WTC11 (cell line): Measurements from ENCODE around the gene AASDHPPT. TPM values are rescaled to one million over a fixed set of nuclear protein-coding genes. Genes with fewer than 3 reads are reported as not detected.

ENCODE experiments used
- ATAC-seq: fragments of 200-7000 bp; cut with Tn5 transposase; 2 replicates; pipeline ENCODE4 v1.10.0; 2021; ENCODE audit warnings: mild to moderate bottlenecking, moderate library complexity
- CTCF ChIA-PET: fragments of 300-600 bp; sonication (Branson Sonifier 250); formaldehyde crosslinking; loops from one replicate; lab custom pipeline; 2021; ENCODE audit warnings: antibody characterized with exemption; lab: Charles Lee
- POLR2A ChIA-PET: fragments of 350-600 bp; sonication (Branson Sonifier 250); formaldehyde crosslinking; loops from one replicate; lab custom pipeline; 2021; ENCODE audit warnings: antibody characterized with exemption; lab: Charles Lee
- DNase-seq: peaks from one replicate; pipeline ENCODE4 v3.0.0; 2021; ENCODE audit warnings: low spot score
- H3K27ac Mint-ChIP-seq: 2 replicates; pipeline ENCODE4 v1.8.0; 2021; ENCODE audit warnings: mixed read lengths
- H3K27me3 Mint-ChIP-seq: 2 replicates; pipeline ENCODE4 v1.8.0; 2021; ENCODE audit warnings: low read depth, mild to moderate bottlenecking, moderate library complexity, mixed read lengths
- H3K36me3 Mint-ChIP-seq: 2 replicates; pipeline ENCODE4 v1.8.0; 2021; ENCODE audit warnings: mixed read lengths
- H3K4me1 Mint-ChIP-seq: 2 replicates; pipeline ENCODE4 v1.8.0; 2022; ENCODE audit warnings: mixed read lengths
- H3K4me3 Mint-ChIP-seq: 2 replicates; pipeline ENCODE4 v1.8.0; 2021; ENCODE audit warnings: mild to moderate bottlenecking, moderate library complexity, mixed read lengths
- H3K9me3 Mint-ChIP-seq: 2 replicates; pipeline ENCODE4 v1.8.0; 2021; ENCODE audit warnings: mixed read lengths
- ATF1 ChIP-seq: sonication (generic); formaldehyde crosslinking; IDR thresholded peaks from 2 replicates; pipeline ENCODE4 v1.8.1; 2023; ENCODE audit warnings: mild to moderate bottlenecking, moderate library complexity, missing genetic modification reagents
- CREB1 ChIP-seq: sonication (generic); formaldehyde crosslinking; IDR thresholded peaks from 2 replicates; pipeline ENCODE4 v1.8.0; 2023; ENCODE audit warnings: mild to moderate bottlenecking, missing genetic modification reagents
- ESRRA ChIP-seq: sonication (generic); formaldehyde crosslinking; IDR thresholded peaks from 2 replicates; pipeline ENCODE4 v1.8.1; 2022; ENCODE audit warnings: mild to moderate bottlenecking, missing genetic modification reagents, borderline replicate concordance
- FOXJ3 ChIP-seq: sonication (generic); formaldehyde crosslinking; IDR thresholded peaks from 2 replicates; pipeline ENCODE4 v1.9.0; 2021; ENCODE audit warnings: missing genetic modification reagents, mild to moderate bottlenecking, borderline replicate concordance
- JUN ChIP-seq: sonication (generic); formaldehyde crosslinking; IDR thresholded peaks from 2 replicates; pipeline ENCODE4 v1.8.0; 2023; ENCODE audit warnings: mild to moderate bottlenecking, missing genetic modification reagents
- MYBL2 ChIP-seq: sonication (generic); formaldehyde crosslinking; IDR thresholded peaks from 2 replicates; pipeline ENCODE4 v1.8.1; 2023; ENCODE audit warnings: mild to moderate bottlenecking, moderate library complexity, missing genetic modification reagents
- SMAD4 ChIP-seq: sonication (generic); formaldehyde crosslinking; IDR thresholded peaks from 2 replicates; pipeline ENCODE4 v1.8.0; 2022; ENCODE audit warnings: mild to moderate bottlenecking, missing genetic modification reagents
- SOX15 ChIP-seq: fragments of 250-450 bp; sonication (Bioruptor Pico); IDR thresholded peaks from 2 replicates; pipeline ENCODE4 v1.9.0; 2021; ENCODE audit warnings: mild to moderate bottlenecking
- TCF7 ChIP-seq: sonication (generic); formaldehyde crosslinking; IDR thresholded peaks from 2 replicates; pipeline ENCODE4 v1.8.0; 2022; ENCODE audit warnings: mild to moderate bottlenecking, low read depth, missing genetic modification reagents, moderate library complexity
- TEAD1 ChIP-seq: sonication (generic); formaldehyde crosslinking; IDR thresholded peaks from 2 replicates; pipeline ENCODE4 v1.8.0; 2022; ENCODE audit warnings: mild to moderate bottlenecking, missing genetic modification reagents
- TP53 ChIP-seq: sonication (generic); formaldehyde crosslinking; IDR thresholded peaks from 2 replicates; pipeline ENCODE4 v1.8.1; 2023; ENCODE audit warnings: mild to moderate bottlenecking, missing genetic modification reagents
- ZBTB21 ChIP-seq: sonication (generic); formaldehyde crosslinking; IDR thresholded peaks from 2 replicates; pipeline ENCODE4 v1.8.1; 2023; ENCODE audit warnings: mild to moderate bottlenecking, missing genetic modification reagents, borderline replicate concordance
- ZBTB43 ChIP-seq: sonication (generic); formaldehyde crosslinking; IDR thresholded peaks from 2 replicates; pipeline ENCODE4 v1.8.1; 2023; ENCODE audit warnings: mild to moderate bottlenecking, missing genetic modification reagents
- ZNF219 ChIP-seq: sonication (generic); formaldehyde crosslinking; IDR thresholded peaks from 2 replicates; pipeline ENCODE4 v1.8.0; 2023; ENCODE audit warnings: missing genetic modification reagents, mild to moderate bottlenecking, borderline replicate concordance
- ZNF317 ChIP-seq: sonication (generic); formaldehyde crosslinking; IDR thresholded peaks from 2 replicates; pipeline ENCODE4 v1.8.1; 2023; ENCODE audit warnings: low read depth, mild to moderate bottlenecking, moderate library complexity, missing genetic modification reagents, borderline replicate concordance
- ZNF425 ChIP-seq: fragments of 250-450 bp; sonication (Bioruptor Pico); conservative IDR thresholded peaks from 2 replicates; pipeline ENCODE4 v1.9.0; 2021; ENCODE audit warnings: mild to moderate bottlenecking
- ZSCAN18 ChIP-seq: fragments of 250-450 bp; sonication (Bioruptor Pico); IDR thresholded peaks from 2 replicates; pipeline ENCODE4 v2.1.2; 2022; ENCODE audit warnings: mild to moderate bottlenecking, moderate library complexity
- total RNA-seq: library from RNA; stranded (reverse); gene quantifications from 3 replicates; pipeline ENCODE4 v1.2.3, GENCODE V29; 2021
- TF ChIP-seq, protein P1 (sequence below): sonication (generic); formaldehyde crosslinking; IDR thresholded peaks from 2 replicates; pipeline ENCODE4 v1.8.1; 2022; ENCODE audit warnings: mild to moderate bottlenecking, moderate library complexity, missing genetic modification reagents
- TF ChIP-seq, protein P2 (sequence below): sonication (generic); formaldehyde crosslinking; IDR thresholded peaks from 2 replicates; pipeline ENCODE4 v1.8.1; 2023; ENCODE audit warnings: mild to moderate bottlenecking, missing genetic modification reagents, moderate library complexity
- TF ChIP-seq, protein P3 (sequence below): sonication (generic); formaldehyde crosslinking; IDR thresholded peaks from 2 replicates; pipeline ENCODE4 v1.8.1; 2023; ENCODE audit warnings: mild to moderate bottlenecking, missing genetic modification reagents
- TF ChIP-seq, protein P4 (sequence below): sonication (generic); formaldehyde crosslinking; IDR thresholded peaks from 2 replicates; pipeline ENCODE4 v1.8.0; 2022; ENCODE audit warnings: mild to moderate bottlenecking, missing genetic modification reagents
- TF ChIP-seq, protein P5 (sequence below): fragments of 250-450 bp; sonication (Bioruptor Pico); IDR thresholded peaks from 2 replicates; pipeline ENCODE4 v1.9.0; 2021; ENCODE audit warnings: mild to moderate bottlenecking

AASDHPPT gene
- total RNA-seq, 1 experiment from 2014 or later = 37.0 TPM

- TF ChIP-seq, protein P1, sequence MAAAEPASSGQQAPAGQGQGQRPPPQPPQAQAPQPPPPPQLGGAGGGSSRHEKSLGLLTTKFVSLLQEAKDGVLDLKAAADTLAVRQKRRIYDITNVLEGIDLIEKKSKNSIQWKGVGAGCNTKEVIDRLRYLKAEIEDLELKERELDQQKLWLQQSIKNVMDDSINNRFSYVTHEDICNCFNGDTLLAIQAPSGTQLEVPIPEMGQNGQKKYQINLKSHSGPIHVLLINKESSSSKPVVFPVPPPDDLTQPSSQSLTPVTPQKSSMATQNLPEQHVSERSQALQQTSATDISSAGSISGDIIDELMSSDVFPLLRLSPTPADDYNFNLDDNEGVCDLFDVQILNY (CRISPR knock-in tag) = no peak
- no peak for TF ChIP-seq SMAD4 (CRISPR knock-in tag)
- TF ChIP-seq TEAD1 (CRISPR knock-in tag) = no peak
These were observed 14.1 kb downstream of the AASDHPPT start (continued) for GRCh38 chr11:106091480-106092123.

DNA sequence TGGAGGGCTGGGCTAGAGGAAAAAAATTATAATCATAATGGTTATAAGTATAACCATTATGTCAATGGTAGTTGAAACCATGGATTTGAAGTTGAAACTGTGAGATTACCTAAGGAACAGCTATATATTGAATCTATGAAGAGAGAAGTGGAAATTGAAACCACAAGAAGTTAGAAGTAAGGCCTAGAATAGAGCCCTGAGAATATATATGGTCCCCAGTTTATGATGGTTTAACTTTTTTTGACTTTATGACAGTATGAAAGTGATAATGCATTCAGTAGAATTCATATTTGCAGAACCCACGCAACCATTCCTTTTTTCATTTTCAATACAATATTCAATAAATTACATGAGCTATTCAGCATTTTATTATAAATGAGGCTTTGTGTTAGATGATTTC lies 15.0 kb downstream of the AASDHPPT start:
- DNase-seq (no peak), ATAC-seq (no peak)
- no peaks in the 10 kb centered on the region for H3K27me3 Mint-ChIP-seq
- H3K9me3 Mint-ChIP-seq = no peaks in the 10 kb centered on the region
- no peak overlapping the region for H3K27ac Mint-ChIP-seq
- peaks cover 10% of the 10 kb centered on the region for H3K4me1 Mint-ChIP-seq
- H3K36me3 Mint-ChIP-seq = peaks cover 45% of the 10 kb centered on the region
- ChIA-PET POLR2A (no interaction called here), CTCF (no interaction called here)
- TF ChIP-seq FOXJ3 (CRISPR knock-in tag) (no peak), ATF1 (no peak), ZNF425 (CRISPR knock-in tag) (no peak), ESRRA (CRISPR knock-in tag) (no peak), ZBTB43 (CRISPR knock-in tag) (no peak), ZNF317 (CRISPR knock-in tag) (no peak), ZNF219 (CRISPR knock-in tag) (no peak), ZBTB21 (CRISPR knock-in tag) (no peak), JUN (CRISPR knock-in tag) (no peak), SOX15 (CRISPR knock-in tag) (no peak), TCF7 (CRISPR knock-in tag) (no peak), CREB1 (CRISPR knock-in tag) (no peak), ZSCAN18 (no peak), TP53 (CRISPR knock-in tag) (no peak), MYBL2 (CRISPR knock-in tag) (no peak)
- TF ChIP-seq, protein P2, sequence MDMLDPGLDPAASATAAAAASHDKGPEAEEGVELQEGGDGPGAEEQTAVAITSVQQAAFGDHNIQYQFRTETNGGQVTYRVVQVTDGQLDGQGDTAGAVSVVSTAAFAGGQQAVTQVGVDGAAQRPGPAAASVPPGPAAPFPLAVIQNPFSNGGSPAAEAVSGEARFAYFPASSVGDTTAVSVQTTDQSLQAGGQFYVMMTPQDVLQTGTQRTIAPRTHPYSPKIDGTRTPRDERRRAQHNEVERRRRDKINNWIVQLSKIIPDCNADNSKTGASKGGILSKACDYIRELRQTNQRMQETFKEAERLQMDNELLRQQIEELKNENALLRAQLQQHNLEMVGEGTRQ (CRISPR knock-in tag) = no peak
- TF ChIP-seq, protein P3, sequence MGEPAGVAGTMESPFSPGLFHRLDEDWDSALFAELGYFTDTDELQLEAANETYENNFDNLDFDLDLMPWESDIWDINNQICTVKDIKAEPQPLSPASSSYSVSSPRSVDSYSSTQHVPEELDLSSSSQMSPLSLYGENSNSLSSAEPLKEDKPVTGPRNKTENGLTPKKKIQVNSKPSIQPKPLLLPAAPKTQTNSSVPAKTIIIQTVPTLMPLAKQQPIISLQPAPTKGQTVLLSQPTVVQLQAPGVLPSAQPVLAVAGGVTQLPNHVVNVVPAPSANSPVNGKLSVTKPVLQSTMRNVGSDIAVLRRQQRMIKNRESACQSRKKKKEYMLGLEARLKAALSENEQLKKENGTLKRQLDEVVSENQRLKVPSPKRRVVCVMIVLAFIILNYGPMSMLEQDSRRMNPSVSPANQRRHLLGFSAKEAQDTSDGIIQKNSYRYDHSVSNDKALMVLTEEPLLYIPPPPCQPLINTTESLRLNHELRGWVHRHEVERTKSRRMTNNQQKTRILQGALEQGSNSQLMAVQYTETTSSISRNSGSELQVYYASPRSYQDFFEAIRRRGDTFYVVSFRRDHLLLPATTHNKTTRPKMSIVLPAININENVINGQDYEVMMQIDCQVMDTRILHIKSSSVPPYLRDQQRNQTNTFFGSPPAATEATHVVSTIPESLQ (CRISPR knock-in tag) = no peak
- TF ChIP-seq, protein P4, sequence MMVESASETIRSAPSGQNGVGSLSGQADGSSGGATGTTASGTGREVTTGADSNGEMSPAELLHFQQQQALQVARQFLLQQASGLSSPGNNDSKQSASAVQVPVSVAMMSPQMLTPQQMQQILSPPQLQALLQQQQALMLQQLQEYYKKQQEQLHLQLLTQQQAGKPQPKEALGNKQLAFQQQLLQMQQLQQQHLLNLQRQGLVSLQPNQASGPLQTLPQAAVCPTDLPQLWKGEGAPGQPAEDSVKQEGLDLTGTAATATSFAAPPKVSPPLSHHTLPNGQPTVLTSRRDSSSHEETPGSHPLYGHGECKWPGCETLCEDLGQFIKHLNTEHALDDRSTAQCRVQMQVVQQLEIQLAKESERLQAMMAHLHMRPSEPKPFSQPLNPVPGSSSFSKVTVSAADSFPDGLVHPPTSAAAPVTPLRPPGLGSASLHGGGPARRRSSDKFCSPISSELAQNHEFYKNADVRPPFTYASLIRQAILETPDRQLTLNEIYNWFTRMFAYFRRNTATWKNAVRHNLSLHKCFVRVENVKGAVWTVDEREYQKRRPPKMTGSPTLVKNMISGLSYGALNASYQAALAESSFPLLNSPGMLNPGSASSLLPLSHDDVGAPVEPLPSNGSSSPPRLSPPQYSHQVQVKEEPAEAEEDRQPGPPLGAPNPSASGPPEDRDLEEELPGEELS (CRISPR knock-in tag) = no peak
- TF ChIP-seq, protein P5, sequence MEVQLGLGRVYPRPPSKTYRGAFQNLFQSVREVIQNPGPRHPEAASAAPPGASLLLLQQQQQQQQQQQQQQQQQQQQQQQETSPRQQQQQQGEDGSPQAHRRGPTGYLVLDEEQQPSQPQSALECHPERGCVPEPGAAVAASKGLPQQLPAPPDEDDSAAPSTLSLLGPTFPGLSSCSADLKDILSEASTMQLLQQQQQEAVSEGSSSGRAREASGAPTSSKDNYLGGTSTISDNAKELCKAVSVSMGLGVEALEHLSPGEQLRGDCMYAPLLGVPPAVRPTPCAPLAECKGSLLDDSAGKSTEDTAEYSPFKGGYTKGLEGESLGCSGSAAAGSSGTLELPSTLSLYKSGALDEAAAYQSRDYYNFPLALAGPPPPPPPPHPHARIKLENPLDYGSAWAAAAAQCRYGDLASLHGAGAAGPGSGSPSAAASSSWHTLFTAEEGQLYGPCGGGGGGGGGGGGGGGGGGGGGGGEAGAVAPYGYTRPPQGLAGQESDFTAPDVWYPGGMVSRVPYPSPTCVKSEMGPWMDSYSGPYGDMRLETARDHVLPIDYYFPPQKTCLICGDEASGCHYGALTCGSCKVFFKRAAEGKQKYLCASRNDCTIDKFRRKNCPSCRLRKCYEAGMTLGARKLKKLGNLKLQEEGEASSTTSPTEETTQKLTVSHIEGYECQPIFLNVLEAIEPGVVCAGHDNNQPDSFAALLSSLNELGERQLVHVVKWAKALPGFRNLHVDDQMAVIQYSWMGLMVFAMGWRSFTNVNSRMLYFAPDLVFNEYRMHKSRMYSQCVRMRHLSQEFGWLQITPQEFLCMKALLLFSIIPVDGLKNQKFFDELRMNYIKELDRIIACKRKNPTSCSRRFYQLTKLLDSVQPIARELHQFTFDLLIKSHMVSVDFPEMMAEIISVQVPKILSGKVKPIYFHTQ (CRISPR knock-in tag) = no peak
- H3K4me3 Mint-ChIP-seq = no peak overlapping the region
